H7 (cell line): ENCODE measurements around the gene ID3. TPM values are rescaled to one million over a fixed set of nuclear protein-coding genes. Genes with fewer than 3 reads are reported as not detected.

Source experiments
- DNase-seq: peaks from one replicate; pipeline ENCODE4 v3.0.0; 2012
- H3K27me3 ChIP-seq: 2 replicates; pipeline ENCODE4 v1.6.0; 2011; ENCODE audit warnings: mild to moderate bottlenecking, low read length; ENCODE audit not compliant: control insufficient read depth, insufficient read depth
- H3K36me3 ChIP-seq: replicated peaks from 2 replicates; pipeline ENCODE4 v1.5.1; 2011; ENCODE audit warnings: low read length; ENCODE audit not compliant: control insufficient read depth, insufficient read depth
- H3K4me3 ChIP-seq: 2 replicates; pipeline ENCODE4 v1.5.1; 2011; ENCODE audit warnings: low read depth, mild to moderate bottlenecking, control low read depth, low read length, moderate library complexity; ENCODE audit not compliant: insufficient read depth
- total RNA-seq: library from RNA; depleted of rRNA; stranded (reverse); fragments of >200 nt; shearing (Covaris generic); gene quantifications from 2 replicates; pipeline ENCODE4 v1.2.3, GENCODE V29; 2014

ID3 gene
- total RNA-seq, 1 experiment from 2014 or later = 160 TPM

- Histone ChIP-seq H3K27me3 (peaks cover 14% of the 10 kb centered on the region), H3K36me3 (no peaks in the 10 kb centered on the region), H3K4me3 (no peak overlapping the region)
- DNase-seq = no peak
Observed at GRCh38 chr1:23563003-23563402, 3.7 kb upstream of the ID3 start.

GRCh38 chr1:23562137-23562876 is 3.0 kb upstream of the ID3 start:
- H3K27me3 ChIP-seq = peaks cover 17% of the 10 kb centered on the region
- DNase-seq = peak; percentile 92

GRCh38 chr1:23561813-23562100 is 2.5 kb upstream of the ID3 start:
- H3K4me3 ChIP-seq = no peak overlapping the region
- DNase-seq = no peak
- H3K27me3 ChIP-seq = peaks cover 17% of the 10 kb centered on the region

More at GRCh38 chr1:23562137-23562876, 3.0 kb upstream of the ID3 start:
- no peak overlapping the region for H3K4me3 ChIP-seq
- no peaks in the 10 kb centered on the region for H3K36me3 ChIP-seq

GRCh38 chr1:23561076-23561812 is 1.9 kb upstream of the ID3 start:
- H3K4me3 ChIP-seq = no peak overlapping the region
- peaks cover 17% of the 10 kb centered on the region for H3K27me3 ChIP-seq
- H3K36me3 ChIP-seq = no peaks in the 10 kb centered on the region
- DNase-seq = no peak

More at GRCh38 chr1:23561813-23562100, 2.5 kb upstream of the ID3 start:
- no peaks in the 10 kb centered on the region for H3K36me3 ChIP-seq

- Histone ChIP-seq H3K4me3 (peak overlapping the region; percentile 83), H3K36me3 (no peaks in the 10 kb centered on the region), H3K27me3 (peaks cover 17% of the 10 kb centered on the region)
- no peak for DNase-seq
Observed at GRCh38 chr1:23559985-23560741, 862 bp upstream of the ID3 start.

- no peaks in the 10 kb centered on the region for H3K36me3 ChIP-seq
- peaks cover 20% of the 10 kb centered on the region for H3K27me3 ChIP-seq
- no peak for DNase-seq
- peak overlapping the region; percentile 83 for H3K4me3 ChIP-seq
Observed at GRCh38 chr1:23558872-23559135, 497 bp downstream of the ID3 start.

GRCh38 chr1:23558140-23558871 is 995 bp downstream of the ID3 start:
- peak; percentile 77 for DNase-seq

GRCh38 chr1:23557471-23558124 is 1.7 kb downstream of the ID3 start:
- DNase-seq = no peak
- peak overlapping the region; percentile 83 for H3K4me3 ChIP-seq
- H3K36me3 ChIP-seq = no peaks in the 10 kb centered on the region
- H3K27me3 ChIP-seq = peaks cover 25% of the 10 kb centered on the region

More at GRCh38 chr1:23558140-23558871, 995 bp downstream of the ID3 start:
- no peaks in the 10 kb centered on the region for H3K36me3 ChIP-seq
- peak overlapping the region; percentile 83 for H3K4me3 ChIP-seq
- peaks cover 23% of the 10 kb centered on the region for H3K27me3 ChIP-seq

GRCh38 chr1:23556635-23557470 is 2.4 kb downstream of the ID3 start:
- peak; percentile 49 for DNase-seq
- no peaks in the 10 kb centered on the region for H3K36me3 ChIP-seq
- no peak overlapping the region; the same call in 1 of the 2 replicates for H3K4me3 ChIP-seq
- peaks cover 25% of the 10 kb centered on the region for H3K27me3 ChIP-seq

- H3K36me3 ChIP-seq = no peaks in the 10 kb centered on the region
- DNase-seq = peak; percentile 85
- H3K27me3 ChIP-seq = peaks cover 25% of the 10 kb centered on the region
- no peak overlapping the region for H3K4me3 ChIP-seq
Observed at GRCh38 chr1:23555986-23556634, 3.2 kb downstream of the ID3 start.

- Histone ChIP-seq H3K27me3 (peaks cover 24% of the 10 kb centered on the region), H3K4me3 (peak overlapping the region; percentile 47), H3K36me3 (no peaks in the 10 kb centered on the region)
- peak; percentile 49 for DNase-seq
Observed at GRCh38 chr1:23555270-23555985, 3.9 kb downstream of the ID3 start.

- peak; percentile 98 for DNase-seq
- H3K27me3 ChIP-seq = peaks cover 24% of the 10 kb centered on the region
- H3K36me3 ChIP-seq = no peaks in the 10 kb centered on the region
- peak overlapping the region; percentile 58 for H3K4me3 ChIP-seq
Observed at GRCh38 chr1:23554481-23555269, 4.6 kb downstream of the ID3 start.
